Neural crest cell (in vitro differentiated cells): ENCODE data around the gene MYO6. TPM values are rescaled to one million over a fixed set of nuclear protein-coding genes. Genes with fewer than 3 reads are reported as not detected.

Source experiments
- DNase-seq: peaks from one replicate; pipeline ENCODE4 v3.0.0; 2021; ENCODE audit warnings: low read depth, mixed read lengths, low spot score
- H3K27ac Mint-ChIP-seq: one replicate; pipeline ENCODE4 v1.8.0; 2021; ENCODE audit warnings: mild to moderate bottlenecking, mixed read lengths; ENCODE audit not compliant: unreplicated experiment
- H3K27me3 Mint-ChIP-seq: 2 replicates; pipeline ENCODE4 v1.8.0; 2021; ENCODE audit warnings: low read depth, mild to moderate bottlenecking, mixed read lengths
- H3K36me3 Mint-ChIP-seq: 2 replicates; pipeline ENCODE4 v1.8.0; 2021; ENCODE audit warnings: low read depth, mild to moderate bottlenecking, mixed read lengths
- H3K4me1 Mint-ChIP-seq: 2 replicates; pipeline ENCODE4 v1.8.0; 2021; ENCODE audit warnings: mixed read lengths
- H3K4me3 Mint-ChIP-seq: one replicate; pipeline ENCODE4 v1.8.0; 2021; ENCODE audit warnings: mild to moderate bottlenecking, mixed read lengths
- H3K9me3 Mint-ChIP-seq: 2 replicates; pipeline ENCODE4 v1.8.0; 2021; ENCODE audit warnings: mixed read lengths
- total RNA-seq: library from RNA; stranded (reverse); gene quantifications from 2 replicates; pipeline ENCODE4 v1.2.1, GENCODE V29; 2021
- TF ChIP-seq, protein P1 (sequence below): fragments of 200-600 bp; sonication (generic); conservative IDR thresholded peaks from 2 replicates; pipeline ENCODE4 v1.5.0; 2021; ENCODE audit warnings: antibody characterized with exemption, mild to moderate bottlenecking

Gene MYO6
- total RNA-seq, 1 donor from 2014 or later, result 24.5 TPM

DNA sequence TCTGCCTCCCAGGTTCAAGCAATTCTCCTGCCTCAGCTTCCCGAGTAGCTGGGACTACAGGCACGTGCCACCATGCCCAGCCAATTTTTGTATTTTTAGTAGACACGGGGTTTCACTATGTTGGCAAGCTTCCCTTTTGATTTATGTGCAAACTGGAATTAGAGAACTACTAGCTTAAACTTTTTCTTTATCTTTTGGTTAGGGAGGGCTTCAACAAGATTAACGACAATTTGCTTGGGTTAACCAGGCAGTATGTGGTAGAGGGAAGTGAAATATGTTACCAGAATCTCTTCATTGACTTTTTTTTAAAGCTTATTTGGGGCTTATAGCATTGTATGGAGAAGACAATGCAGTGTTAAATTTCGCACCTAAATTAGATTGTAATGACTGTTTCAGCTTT lies 9.0 kb downstream of the MYO6 start:
- TF ChIP-seq, protein P1, sequence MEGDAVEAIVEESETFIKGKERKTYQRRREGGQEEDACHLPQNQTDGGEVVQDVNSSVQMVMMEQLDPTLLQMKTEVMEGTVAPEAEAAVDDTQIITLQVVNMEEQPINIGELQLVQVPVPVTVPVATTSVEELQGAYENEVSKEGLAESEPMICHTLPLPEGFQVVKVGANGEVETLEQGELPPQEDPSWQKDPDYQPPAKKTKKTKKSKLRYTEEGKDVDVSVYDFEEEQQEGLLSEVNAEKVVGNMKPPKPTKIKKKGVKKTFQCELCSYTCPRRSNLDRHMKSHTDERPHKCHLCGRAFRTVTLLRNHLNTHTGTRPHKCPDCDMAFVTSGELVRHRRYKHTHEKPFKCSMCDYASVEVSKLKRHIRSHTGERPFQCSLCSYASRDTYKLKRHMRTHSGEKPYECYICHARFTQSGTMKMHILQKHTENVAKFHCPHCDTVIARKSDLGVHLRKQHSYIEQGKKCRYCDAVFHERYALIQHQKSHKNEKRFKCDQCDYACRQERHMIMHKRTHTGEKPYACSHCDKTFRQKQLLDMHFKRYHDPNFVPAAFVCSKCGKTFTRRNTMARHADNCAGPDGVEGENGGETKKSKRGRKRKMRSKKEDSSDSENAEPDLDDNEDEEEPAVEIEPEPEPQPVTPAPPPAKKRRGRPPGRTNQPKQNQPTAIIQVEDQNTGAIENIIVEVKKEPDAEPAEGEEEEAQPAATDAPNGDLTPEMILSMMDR, result no peak
- H3K9me3 Mint-ChIP-seq, result no peaks in the 10 kb centered on the region
- H3K27ac Mint-ChIP-seq, result no peak overlapping the region
- H3K27me3 Mint-ChIP-seq, result no peaks in the 10 kb centered on the region
- peaks cover 17% of the 10 kb centered on the region for H3K4me1 Mint-ChIP-seq
- H3K36me3 Mint-ChIP-seq, result no peaks in the 10 kb centered on the region
- H3K4me3 Mint-ChIP-seq, result no peak overlapping the region
- DNase-seq, result no peak

DNA sequence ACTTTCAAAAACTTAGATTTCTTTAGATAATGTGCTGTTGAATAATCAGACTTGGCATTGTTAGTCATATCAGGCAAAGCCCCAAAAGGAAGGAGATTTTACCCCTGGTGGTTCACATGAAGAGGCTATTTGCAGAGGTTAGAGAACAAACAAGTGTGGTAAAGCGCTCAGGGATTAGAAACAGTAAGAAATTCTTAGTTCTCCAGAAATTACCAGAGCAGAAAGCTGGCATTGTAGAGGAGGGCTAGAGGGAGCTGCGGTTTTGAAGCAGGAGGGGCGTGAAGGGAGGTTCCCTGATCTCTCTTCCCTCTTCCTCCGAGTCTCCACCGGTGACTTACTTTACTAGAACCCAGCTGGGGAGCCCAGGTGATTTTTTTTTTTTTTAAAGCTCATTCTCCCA lies 10.2 kb downstream of the MYO6 start:
- peaks cover 17% of the 10 kb centered on the region for H3K4me1 Mint-ChIP-seq
- H3K27me3 Mint-ChIP-seq, result no peaks in the 10 kb centered on the region
- TF ChIP-seq, protein P1, result no peak
- no peaks in the 10 kb centered on the region for H3K9me3 Mint-ChIP-seq
- H3K4me3 Mint-ChIP-seq, result no peak overlapping the region
- no peak for DNase-seq
- no peak overlapping the region for H3K27ac Mint-ChIP-seq
- H3K36me3 Mint-ChIP-seq, result no peaks in the 10 kb centered on the region

DNA sequence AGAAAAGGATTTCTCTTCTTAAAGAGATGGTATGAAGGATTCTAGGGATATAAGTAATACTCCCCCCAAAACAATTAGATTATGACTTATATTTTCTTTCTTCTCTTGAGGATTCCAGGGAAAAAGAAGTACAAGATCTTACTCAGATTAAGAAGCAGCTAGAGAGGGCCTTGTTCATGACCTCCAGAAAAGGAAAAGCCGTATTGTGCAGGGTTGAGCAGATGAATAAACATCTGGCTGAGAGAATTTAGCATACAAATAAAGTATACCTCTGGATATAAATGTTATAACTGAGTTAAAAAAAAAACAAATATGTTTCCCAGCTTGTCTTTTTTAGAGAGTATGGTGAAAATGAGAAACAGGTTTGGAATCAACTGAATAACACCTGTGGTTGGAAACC lies 11.3 kb downstream of the MYO6 start:
- TF ChIP-seq, protein P1, result no peak
- no peak for DNase-seq

DNA sequence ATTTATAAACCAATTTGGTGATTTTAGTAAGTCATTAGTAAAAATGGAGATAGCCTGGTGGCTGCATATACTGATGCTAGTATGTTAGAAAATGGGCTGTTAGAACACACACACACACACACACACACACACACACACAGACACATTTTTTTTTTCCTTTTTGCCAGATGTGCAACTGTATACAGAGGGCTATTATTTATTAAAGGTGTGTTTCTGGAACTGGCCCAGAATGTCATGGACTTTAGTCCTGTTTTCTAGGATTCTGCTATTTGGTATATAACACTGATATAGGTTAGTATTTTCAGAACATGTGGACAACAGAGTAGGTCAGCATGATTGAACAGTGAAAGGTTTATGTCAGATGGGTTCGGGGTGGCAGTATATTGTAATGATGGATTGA lies 12.4 kb downstream of the MYO6 start:
- TF ChIP-seq, protein P1, result no peak
- Mint-ChIP-seq H3K36me3 (no peaks in the 10 kb centered on the region), H3K27ac (no peak overlapping the region), H3K9me3 (no peaks in the 10 kb centered on the region), H3K27me3 (no peaks in the 10 kb centered on the region), H3K4me3 (no peak overlapping the region), H3K4me1 (peaks cover 17% of the 10 kb centered on the region)
- DNase-seq, result no peak

More for the DNA sequence above, 11.3 kb downstream of the MYO6 start:
- Mint-ChIP-seq H3K4me1 (peaks cover 17% of the 10 kb centered on the region), H3K9me3 (no peaks in the 10 kb centered on the region), H3K4me3 (no peak overlapping the region), H3K36me3 (no peaks in the 10 kb centered on the region), H3K27me3 (no peaks in the 10 kb centered on the region), H3K27ac (no peak overlapping the region)

DNA sequence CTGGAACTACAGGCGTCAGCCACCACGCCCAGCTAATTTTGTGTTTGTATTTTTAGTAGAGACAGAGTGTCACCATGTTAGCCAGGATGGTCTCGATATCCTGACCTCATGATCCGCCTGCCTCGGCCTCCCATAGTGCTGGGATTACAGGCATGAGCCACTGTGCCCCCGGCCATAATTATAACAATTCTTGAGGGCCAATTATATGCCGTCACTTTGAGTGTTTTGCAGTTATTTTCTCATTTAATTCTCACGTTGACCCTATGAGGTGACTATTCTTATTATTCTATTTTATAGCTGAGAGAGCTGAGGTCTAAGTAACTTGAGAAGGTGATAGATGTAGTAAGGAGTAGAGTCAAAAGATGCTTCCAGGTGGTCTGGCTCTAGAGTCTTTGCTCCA lies 13.0 kb downstream of the MYO6 start:
- H3K4me3 Mint-ChIP-seq, result no peak overlapping the region
- no peak overlapping the region for H3K27ac Mint-ChIP-seq
- no peak for DNase-seq
- H3K4me1 Mint-ChIP-seq, result peaks cover 17% of the 10 kb centered on the region
- no peaks in the 10 kb centered on the region for H3K36me3 Mint-ChIP-seq
- H3K9me3 Mint-ChIP-seq, result no peaks in the 10 kb centered on the region
- no peaks in the 10 kb centered on the region for H3K27me3 Mint-ChIP-seq
- TF ChIP-seq, protein P1, result no peak

DNA sequence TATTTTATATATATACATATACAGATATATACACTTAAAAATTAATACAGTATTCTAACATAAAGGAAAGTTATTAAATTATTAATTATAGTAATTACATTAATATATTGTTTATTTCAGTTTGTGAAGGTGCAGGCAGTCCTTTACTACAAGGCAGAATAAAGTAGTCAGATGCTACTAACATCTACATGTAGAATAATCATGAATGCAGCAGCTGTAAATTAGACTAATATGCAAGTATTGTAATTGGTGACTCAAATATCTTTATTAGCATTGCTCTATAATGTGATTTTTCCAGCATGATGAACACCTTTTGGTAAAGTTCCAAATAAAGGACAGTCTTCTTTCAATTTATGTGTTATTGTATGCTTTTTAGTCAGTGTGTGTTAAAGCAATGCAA lies 17.3 kb downstream of the MYO6 start:
- no peak for DNase-seq
- no peak overlapping the region for H3K27ac Mint-ChIP-seq
- no peak overlapping the region for H3K4me3 Mint-ChIP-seq
- H3K9me3 Mint-ChIP-seq, result no peaks in the 10 kb centered on the region
- H3K4me1 Mint-ChIP-seq, result no peaks in the 10 kb centered on the region
- H3K36me3 Mint-ChIP-seq, result no peaks in the 10 kb centered on the region
- H3K27me3 Mint-ChIP-seq, result no peaks in the 10 kb centered on the region
- TF ChIP-seq, protein P1, result no peak
